HG02943 (cell line): ENCODE results near the gene STARD7.
A peak's percentile ranks its signal among the peaks of the same experiment; 100 is the strongest.
"Not testable (repeated sequence)": the region's sequence is repeated elsewhere in the genome, so short reads cannot be mapped to it uniquely, and the experiment has no call there.

Source experiments
- ATAC-seq: cut with Tn5 transposase; IDR thresholded peaks from one replicate; pipeline ENCODE4 v1.9.1; 2021; ENCODE audit warnings: mild to moderate bottlenecking, low read depth, moderate library complexity; ENCODE audit not compliant: unreplicated experiment

The STARD7 gene

DNA sequence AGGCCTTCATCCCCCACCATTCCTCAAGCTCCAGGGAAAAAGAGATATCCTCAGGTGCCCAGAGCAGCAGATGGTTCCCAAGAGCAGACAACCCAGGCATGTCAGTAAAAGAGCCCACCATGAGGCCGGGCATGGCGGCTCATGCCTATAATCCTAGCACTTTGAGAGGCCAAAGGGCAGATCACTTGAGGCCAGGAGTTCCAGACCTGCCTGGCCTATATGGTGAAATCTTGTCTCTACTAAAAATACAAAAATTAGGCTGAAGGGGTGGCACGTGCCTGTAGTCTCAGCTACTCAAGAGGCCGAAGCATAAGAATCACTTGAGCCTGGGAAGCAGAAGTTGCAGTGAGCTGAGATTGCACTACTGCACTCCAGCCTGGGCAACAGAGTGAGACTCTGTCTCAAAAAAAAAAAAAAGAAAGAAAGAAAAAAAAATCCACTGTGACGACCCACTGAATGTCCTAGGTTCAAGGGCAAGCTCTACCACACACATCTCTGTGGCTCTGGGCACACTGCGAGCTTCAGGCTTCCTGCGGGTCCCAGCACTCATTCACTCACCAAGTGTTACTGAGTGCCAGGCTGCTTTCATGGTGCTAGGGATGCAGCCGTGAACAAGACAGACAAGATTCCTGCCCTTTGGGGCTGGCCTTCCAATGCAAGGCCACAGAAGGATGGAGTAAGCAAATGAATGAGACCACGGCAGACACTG is 56.9 kb downstream of the STARD7 start:
- no peak for ATAC-seq

DNA sequence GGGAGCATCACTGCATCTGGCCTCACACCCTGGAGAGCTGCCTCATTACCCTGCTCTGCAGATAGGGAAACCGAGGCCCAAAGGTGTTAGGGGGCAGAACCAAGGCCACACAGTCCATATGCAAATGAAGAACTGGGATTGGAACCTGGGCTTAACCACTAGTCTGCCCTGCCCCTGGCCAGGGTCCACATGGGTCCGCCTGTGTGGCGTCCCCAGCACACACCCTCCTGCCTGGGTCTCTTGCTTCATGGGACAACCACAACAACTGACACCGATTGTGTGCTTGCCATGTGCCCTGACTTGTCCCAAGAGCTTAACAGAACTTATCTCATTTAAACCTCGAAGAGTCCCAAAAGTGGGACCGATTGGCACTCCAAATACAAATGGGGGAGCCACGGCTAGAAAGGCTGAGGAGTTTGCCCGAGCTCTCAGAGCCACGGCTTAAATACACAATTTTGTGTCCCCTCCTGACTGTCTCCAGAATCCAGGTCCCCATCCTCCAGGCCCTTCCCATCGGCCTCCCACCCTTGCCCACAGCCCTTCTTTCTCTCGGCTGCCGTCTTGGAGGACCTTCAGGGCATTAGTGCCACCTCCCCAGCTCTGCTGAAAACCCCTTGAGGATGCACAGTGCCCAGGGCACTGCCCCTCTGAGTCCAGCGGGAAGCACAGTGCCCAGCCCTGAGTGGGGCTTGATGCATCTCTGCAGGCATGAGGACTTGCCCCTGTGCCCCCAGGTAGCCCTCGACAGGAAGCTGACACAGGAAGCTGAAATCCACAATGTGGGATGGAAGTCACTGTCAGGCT is 57.6 kb downstream of the STARD7 start:
- no peak for ATAC-seq

DNA sequence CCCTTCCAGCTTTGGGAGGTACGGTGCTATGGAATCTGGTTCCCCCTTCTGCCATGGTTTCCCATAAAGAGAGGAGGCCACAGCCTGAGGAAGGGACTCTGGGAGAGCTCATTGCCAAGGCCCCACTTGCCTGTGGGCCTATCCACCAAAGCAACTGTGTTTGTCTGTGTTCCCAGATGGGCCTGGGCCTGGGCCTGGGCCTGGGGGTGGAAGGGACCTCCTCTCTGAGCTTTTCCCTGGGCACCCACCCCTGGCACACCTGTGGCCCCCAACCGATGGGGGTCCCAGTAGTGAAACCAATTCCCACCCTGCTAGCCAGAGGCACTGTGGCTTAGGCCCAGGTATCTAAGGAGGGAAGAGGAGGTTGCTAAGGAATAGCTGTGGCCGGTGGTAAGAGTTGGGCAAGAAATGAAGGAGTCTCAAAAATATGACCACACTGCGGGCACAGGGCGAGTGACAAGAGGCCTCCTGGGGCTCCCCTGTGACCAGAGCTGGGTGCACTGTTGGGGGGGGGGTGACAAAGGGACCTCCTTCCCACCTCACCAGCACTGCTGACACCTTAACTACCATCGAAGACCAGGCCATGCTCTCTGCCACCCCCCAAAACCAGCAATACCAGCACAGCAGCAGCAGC is 58.5 kb downstream of the STARD7 start:
- no peak for ATAC-seq

DNA sequence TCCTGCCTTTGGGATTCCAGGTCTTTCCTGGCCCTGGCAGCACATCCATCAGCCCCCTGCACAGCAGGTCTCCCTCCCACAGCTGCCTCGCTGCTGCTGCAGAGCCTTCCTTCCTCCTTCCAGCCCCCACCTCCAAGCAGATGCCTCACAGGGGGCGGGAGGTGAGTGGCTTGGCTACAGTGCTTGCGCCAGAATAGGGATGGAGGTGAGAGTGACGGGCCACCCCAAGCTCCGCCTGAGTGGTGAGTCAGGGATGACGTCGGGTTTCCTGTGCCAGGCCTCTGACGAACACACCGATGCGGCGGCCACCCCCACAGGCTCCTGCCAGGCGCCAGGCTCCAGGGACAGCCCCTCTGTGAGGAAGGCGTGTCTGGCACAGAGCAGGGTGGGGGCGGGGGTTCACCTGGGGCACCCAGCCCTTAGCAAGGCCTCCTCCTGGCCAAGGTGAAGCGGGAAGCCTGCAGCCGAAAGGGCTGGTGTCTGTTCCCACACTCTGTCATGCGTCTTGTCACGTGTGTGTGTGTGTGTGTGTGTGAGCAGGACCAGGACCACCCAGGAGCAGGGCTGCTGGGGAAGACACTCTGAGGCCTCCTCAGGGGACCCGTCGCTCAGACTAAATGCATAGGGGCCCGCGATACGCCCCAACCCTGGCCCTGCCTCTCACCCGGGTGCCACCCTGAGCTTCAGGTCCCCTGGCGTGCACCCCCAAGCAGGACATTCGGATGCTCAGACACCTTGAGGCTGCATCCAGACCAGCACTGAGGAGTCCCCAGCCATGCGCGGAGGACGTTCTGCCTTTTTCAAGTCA is 60.0 kb downstream of the STARD7 start:
- peak; percentile 39 for ATAC-seq

DNA sequence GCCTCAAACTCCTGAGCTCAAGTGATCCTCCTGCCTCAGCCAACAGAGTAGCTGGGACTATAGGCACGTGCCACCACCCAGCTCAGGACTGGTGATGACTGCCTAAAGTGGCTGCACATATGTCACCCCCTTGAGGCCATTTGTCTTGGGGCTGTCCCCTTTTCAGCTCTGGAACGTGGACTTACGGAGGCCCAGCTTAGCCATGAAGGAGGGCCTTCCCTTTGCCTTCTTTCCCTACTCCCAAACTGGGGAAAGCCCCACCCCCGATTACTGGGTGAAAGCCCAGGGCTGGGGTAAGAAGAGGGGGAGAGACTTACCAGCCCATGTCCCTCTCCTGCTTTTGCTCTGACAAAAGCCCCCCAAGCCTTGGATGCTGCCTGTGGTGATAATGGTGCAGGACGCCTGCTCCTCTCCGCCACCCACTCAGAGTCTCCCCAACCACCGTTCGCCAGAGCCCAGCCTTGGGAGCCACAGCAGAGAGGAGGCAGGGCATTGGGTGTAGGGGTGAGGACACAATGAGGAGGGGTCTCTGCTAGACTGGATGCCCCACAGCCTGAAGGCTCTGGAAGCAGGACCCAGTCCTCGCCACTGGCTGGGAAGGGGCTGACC is 60.9 kb downstream of the STARD7 start:
- ATAC-seq: no peak

DNA sequence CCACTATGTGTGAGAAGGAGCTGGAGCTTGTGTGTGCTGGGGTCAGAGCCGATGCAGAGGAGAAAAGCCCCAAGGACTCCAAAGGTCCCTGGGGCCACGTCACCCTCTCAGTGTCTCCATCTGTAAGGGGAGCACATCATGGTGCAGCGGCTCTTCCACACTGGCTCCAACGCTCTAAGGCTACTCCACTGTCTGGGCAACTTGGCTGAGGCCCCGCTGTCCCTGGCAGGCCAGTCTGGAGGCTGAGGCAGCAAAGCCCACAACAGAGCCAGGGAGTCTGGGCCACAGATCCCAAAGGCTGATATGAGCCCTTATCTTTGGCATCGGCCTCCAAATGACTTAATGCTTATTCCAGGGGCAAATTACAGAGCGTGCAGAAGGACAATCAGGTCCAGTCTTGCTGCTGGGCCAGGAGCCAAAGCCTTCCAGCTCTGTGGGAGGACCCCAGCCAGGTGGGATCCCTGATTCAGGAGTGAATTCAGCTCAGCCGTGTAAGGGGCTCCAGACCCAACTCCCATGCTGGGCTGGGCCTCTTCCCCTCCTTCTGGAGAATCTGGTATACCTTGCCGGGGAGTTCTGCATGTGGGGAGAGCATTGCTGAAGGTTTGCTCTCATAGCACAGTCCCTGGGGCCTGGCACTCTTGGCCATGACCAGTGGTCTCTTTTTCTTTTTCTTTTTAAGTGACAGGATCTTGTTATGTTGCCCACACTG is 61.6 kb downstream of the STARD7 start:
- no peak for ATAC-seq

DNA sequence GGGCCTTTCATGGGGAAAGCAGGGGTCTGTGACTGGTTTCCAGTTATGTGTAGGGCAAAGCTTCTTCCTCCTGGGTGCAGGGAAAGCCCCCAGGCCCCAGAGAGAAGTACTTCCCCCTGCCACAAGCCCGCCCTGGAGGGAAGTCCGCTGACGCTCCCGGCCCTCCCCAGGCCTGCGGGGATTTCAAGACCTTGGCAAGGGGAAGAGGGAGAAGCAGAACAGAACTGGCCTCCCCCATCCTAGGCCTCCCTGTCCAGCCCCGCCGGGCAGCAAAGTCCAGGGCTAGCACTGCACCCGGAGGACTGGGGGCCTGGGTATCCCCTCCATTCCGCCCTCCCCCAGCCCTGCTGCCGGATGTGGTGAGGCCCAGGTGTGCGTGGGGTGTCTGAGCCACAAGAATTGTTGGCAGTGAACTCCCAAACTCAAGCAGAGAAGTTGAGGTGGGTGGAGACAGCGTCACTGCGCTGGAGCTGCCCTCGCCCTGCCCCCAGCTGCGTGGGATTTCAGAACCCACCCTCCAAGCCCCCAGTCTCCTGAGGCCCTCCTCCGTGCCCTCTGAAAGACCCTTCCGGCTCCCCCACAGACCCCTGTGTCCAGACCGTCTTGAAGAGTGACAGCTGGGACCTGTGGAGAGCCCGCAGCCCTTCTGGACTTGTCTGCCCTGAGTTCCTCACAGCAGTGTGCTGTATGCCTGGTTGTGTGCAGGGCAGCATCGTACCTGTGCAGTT is 62.3 kb downstream of the STARD7 start:
- peak; percentile 32 for ATAC-seq

DNA sequence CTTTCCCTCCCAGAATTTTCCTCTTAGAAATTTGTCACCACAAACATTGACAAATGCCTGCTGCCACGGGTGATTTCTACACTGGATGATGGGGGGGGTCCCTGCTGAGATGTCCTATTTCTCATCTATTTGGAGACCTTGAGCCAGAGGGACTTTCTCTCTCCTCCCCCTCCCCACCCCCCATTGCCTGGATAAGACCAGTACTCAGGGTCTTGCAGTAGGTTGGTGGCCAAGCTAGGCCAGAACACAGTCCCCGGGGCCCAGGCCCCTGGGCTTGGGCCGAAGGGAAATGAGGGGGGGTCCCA is 62.8 kb downstream of the STARD7 start:
- no peak for ATAC-seq

DNA sequence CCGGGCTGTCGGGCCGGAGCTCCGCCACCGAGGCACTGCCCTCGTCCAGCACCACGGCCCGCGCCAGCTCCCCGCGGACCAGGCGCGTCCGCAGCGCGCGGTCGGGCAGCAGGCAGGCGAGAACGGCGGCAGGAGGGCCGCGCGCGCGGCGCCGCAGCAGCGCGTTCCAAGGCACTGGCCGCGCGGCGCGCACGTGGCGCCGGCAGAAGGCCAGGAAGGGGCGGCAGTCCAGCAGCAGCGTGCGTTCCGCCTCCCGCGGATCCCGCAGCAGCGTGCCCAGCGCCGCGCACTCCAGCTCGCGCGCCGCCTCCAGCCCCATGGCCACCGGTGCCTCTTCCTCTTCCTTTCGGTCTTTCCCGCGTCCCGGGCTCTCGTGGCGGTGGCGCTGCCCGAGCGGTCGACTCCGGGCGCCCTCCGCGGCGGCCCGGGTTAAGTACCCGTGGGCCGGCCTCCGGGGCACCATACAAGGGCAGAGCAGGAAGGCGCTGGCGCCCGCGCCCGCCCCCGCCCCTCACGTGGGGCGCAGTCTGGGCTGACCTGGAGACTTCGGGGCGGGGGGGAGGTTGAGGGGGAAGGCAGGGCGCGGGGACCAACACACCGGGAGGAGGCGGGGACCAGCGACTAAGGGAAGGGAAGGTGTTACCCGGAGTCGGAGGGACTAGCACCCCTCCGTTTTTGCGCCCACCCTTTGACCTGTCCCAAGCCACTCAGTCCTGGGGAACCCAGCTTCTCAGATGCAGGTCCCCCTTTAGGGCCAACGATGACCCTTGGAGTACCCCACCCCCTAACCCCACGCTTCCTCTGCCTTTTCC is 63.4 kb downstream of the STARD7 start, which contains the start of gene DUSP2:
Gene DUSP2, minus strand, starts transcription at position 405 of the 812 bp plus-strand sequence. Its CDS starts 86 bp downstream, at position 319.
- peak; percentile 45 for ATAC-seq

DNA sequence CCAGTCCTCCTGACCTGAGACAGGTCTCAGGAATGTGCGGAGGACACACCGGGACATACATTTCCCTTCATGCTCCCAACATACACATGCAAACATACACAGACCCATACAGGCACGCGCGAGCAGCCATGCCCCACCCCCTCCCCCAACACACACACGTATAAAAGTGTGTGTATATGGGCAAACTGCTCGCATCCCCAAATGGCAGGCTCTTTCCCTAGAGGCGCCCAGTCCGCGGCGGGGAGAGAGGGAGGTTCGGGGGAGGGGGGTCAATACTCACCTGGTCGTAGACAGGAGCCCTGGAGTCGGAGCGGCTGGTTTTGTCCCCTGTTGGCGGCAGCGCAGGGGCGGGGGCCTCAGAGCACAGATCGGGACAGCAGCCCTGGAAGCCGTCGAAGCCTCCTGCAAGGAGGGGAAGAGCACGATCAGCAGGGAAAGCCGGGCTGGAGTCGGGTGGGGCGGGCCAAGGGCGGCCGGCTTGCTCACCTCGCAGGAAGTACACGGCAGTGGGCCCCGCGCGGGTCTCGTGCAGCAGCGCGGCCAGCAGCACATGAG is 64.1 kb downstream of the STARD7 start:
- ATAC-seq: no peak

DNA sequence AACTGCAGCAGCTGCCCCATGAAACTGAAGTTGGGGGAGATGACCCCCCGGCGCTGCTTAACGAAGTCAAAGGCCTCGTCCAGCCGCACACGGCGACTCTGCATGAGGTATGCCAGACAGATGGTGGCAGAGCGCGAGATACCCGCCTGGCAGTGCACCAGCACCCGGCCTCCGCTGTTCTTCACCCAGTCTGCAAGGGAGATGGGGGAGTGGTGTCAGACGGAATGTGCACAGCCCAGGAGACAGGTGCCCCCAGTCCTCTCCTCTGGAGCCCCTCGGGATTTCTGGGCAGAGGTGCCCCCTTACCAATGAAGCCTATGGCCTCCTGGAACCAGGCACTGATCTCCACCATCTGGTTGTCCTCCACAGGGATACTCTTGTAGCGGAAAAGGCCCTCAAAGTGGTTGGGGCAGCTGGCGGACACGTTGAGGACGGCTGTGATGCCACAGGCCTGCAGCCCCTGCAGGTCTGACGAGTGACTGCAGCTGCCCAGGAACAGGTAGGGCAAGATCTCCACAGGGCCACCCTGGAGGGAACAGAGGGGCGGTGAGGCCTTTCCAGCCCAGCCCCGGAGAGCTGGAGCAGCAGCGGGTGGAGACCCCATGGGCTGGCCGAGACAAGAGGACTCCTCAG is 64.7 kb downstream of the STARD7 start:
- ATAC-seq: no peak

DNA sequence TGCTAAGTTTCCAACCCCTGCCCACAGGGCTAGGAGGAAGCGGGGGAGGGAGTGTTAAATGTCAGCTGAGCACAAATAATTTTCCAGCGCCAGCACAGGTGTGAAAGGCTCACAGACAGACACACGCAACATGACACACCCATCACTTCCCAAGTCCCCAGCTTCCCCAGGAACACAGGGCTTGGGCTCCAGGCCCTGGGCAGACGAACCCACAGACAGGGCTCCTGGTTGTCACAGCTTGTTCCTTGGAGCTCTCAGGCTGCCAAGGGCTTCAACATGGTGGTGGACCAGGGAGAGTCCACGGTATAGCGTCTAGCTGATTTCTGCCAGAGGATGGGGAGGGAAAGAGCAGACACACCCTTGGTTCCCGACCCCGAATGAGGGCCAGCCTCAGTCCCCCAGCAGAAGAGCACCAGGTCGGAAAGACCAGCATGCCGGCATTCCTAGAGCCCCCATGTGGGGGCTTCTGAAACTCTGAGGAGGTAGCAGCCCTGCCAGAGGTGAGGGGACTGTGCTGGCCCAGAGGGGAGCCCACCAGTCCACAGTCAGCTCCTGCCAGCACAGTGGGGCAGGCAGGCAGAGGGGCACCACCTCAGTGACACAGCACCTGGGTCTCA is 65.3 kb downstream of the STARD7 start:
- no peak for ATAC-seq

DNA sequence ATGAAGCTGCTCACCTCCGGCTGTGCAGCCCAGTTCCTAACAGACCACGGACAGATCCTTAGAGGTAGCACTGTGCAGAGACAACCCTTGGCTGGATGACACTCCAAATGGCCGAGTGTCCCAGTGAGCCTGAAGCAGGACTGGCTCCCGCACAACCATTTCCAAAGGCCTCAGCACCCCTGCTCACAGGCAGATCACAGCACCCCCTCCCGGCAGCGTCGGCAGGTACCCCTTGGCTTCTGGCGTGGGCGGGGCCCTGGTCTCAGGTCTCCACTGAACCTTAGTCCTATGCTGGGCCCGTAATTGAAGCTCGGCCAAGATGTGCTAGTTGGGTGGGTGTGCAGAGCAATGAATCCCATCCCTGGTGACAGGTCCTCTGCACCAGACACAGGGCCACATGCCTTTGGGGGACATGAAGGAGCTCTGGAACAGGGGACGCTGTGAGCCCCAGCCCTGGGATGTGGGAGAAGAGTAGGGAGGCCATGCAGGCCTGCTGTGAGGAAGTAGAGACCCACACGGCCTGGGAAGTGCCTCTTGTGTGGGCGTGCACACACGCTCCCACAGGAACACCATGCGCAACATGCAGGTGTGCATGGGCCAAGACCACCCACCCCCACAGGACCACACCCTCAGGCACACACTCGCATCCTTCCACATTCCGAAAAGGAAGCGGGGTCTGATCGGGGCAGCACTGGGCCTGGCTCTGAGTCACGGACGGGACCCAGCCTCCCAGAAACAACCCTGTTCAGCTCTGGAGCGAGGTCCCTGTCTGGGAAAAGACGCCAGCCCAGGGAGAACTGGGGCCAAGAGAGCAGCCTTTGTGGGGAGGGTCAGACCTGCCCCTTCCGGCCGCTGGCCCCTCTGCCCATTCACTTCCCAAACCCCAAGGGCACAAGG is 66.2 kb downstream of the STARD7 start:
- no peak for ATAC-seq

DNA sequence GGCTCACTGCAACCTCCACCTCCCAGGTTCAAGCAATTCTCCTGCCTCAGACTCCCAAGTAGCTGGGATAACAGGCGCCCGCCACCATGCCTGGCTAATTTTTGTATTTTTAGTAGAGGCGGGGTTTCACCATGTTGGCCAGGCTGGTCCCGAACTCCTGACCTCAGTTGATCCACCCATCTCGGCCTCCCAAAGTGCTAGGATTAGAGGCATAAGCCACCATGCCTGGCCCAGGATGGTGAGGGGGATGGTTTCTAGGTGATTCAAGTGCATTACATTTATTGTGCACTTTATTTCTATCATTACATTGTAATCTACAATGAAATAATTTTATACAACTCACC is 67.0 kb downstream of the STARD7 start:
- not testable (repeated sequence) for ATAC-seq

DNA sequence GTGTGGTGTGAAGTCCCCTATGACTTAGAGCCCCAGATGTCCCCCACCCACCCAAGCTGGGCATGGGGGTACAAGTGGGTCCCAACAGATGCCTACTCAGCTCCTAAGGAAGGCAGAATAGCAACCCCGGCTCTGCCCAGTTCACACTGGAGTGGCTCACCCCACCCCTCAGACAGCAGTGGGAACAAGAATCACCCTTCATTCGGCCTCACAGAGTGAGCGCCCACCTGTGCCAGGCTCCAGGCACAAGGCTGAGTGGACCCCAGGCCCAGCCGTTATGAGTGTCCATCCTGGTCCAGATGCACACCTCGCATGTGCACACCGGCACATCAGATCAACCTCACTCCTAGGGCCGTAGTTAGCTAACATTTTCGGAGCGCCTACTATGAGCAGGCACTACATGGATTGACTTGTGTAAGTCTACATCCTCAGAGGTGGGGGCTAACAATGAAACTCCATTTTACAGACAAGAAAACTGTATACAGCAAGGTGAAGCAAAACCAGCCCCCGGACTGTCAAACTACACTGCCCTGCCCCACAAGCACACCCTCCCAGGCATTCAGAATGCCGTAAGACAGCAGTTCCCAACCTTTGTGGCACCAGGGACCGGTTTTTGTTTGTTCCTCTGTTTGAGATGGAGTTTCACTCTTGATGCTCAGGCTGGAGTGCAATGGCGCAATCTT is 67.5 kb downstream of the STARD7 start:
- no peak for ATAC-seq
